ENCODE results near the gene RHEX. TPM values are rescaled to one million over a fixed set of nuclear protein-coding genes. Genes with fewer than 3 reads are reported as not detected.

Gene RHEX
- total and polyA plus RNA-seq, 2 of the 13 experiments (the other 11 are each of a cell fraction or from before 2014, with no cell fraction given) = 1.4 to 2.7 TPM

DNA sequence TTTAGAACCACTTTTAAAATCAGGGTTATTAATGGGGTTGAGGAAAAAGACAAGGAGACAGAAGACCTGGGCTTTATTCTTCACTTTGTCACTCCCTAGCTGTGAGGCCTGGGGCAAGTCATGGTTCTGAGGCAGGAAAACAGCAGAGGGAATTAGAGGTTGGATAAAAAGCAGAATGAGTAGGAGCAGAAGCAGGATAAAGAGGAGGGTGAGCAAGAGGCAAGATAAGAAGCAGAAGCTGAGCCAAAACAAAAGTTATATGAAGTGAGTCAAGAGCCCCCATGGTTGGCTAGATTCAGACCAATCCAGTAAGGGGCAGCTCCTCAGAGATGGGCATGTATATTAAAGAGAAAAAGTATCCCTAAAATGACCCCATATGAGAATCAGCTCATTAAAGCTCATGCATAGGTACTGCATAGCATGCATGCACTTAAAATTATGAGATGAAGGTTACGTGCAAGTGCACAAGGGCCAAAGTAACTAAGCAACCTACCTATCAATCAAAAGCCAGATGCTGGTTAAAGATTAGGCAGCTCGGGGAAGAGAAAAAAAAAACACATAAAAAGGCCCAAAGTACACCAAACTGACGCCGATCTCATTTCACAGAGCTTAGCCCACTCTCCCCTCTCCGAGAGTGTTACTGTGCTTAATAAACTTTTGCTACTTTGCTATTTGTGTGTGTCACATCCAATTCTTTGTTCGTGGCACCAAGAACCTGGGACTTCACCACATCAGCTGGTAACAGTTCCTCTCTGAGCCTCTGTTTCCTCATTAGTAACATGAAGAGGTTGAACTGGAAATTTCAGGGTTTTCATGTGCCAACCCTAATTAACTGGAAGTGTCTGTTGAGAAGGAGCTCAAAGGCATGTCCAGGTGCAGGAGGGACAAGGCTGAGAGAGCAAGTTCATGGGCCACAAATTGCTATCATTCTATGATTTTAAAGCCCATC lies 62.0 kb downstream of the RHEX start (continued):
- TF ChIP-seq, protein P1, sequence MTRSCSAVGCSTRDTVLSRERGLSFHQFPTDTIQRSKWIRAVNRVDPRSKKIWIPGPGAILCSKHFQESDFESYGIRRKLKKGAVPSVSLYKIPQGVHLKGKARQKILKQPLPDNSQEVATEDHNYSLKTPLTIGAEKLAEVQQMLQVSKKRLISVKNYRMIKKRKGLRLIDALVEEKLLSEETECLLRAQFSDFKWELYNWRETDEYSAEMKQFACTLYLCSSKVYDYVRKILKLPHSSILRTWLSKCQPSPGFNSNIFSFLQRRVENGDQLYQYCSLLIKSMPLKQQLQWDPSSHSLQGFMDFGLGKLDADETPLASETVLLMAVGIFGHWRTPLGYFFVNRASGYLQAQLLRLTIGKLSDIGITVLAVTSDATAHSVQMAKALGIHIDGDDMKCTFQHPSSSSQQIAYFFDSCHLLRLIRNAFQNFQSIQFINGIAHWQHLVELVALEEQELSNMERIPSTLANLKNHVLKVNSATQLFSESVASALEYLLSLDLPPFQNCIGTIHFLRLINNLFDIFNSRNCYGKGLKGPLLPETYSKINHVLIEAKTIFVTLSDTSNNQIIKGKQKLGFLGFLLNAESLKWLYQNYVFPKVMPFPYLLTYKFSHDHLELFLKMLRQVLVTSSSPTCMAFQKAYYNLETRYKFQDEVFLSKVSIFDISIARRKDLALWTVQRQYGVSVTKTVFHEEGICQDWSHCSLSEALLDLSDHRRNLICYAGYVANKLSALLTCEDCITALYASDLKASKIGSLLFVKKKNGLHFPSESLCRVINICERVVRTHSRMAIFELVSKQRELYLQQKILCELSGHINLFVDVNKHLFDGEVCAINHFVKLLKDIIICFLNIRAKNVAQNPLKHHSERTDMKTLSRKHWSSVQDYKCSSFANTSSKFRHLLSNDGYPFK (CRISPR knock-in tag; IDR thresholded peaks at IDR 0.05; ENCODE audit: borderline replicate concordance) = no peak
- TF ChIP-seq, protein P2, sequence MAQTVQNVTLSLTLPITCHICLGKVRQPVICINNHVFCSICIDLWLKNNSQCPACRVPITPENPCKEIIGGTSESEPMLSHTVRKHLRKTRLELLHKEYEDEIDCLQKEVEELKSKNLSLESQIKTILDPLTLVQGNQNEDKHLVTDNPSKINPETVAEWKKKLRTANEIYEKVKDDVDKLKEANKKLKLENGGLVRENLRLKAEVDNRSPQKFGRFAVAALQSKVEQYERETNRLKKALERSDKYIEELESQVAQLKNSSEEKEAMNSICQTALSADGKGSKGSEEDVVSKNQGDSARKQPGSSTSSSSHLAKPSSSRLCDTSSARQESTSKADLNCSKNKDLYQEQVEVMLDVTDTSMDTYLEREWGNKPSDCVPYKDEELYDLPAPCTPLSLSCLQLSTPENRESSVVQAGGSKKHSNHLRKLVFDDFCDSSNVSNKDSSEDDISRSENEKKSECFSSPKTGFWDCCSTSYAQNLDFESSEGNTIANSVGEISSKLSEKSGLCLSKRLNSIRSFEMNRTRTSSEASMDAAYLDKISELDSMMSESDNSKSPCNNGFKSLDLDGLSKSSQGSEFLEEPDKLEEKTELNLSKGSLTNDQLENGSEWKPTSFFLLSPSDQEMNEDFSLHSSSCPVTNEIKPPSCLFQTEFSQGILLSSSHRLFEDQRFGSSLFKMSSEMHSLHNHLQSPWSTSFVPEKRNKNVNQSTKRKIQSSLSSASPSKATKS (CRISPR knock-in tag; IDR thresholded peaks at IDR 0.05) = no peak
- TF ChIP-seq PHB2 (IDR thresholded peaks at IDR 0.05; ENCODE audit: partially characterized antibody) (no peak), SATB2 (CRISPR knock-in tag; IDR thresholded peaks at IDR 0.05) (no peak), ZNF678 (CRISPR knock-in tag; IDR thresholded peaks at IDR 0.05) (no peak)
- TF ChIP-seq, protein P3, sequence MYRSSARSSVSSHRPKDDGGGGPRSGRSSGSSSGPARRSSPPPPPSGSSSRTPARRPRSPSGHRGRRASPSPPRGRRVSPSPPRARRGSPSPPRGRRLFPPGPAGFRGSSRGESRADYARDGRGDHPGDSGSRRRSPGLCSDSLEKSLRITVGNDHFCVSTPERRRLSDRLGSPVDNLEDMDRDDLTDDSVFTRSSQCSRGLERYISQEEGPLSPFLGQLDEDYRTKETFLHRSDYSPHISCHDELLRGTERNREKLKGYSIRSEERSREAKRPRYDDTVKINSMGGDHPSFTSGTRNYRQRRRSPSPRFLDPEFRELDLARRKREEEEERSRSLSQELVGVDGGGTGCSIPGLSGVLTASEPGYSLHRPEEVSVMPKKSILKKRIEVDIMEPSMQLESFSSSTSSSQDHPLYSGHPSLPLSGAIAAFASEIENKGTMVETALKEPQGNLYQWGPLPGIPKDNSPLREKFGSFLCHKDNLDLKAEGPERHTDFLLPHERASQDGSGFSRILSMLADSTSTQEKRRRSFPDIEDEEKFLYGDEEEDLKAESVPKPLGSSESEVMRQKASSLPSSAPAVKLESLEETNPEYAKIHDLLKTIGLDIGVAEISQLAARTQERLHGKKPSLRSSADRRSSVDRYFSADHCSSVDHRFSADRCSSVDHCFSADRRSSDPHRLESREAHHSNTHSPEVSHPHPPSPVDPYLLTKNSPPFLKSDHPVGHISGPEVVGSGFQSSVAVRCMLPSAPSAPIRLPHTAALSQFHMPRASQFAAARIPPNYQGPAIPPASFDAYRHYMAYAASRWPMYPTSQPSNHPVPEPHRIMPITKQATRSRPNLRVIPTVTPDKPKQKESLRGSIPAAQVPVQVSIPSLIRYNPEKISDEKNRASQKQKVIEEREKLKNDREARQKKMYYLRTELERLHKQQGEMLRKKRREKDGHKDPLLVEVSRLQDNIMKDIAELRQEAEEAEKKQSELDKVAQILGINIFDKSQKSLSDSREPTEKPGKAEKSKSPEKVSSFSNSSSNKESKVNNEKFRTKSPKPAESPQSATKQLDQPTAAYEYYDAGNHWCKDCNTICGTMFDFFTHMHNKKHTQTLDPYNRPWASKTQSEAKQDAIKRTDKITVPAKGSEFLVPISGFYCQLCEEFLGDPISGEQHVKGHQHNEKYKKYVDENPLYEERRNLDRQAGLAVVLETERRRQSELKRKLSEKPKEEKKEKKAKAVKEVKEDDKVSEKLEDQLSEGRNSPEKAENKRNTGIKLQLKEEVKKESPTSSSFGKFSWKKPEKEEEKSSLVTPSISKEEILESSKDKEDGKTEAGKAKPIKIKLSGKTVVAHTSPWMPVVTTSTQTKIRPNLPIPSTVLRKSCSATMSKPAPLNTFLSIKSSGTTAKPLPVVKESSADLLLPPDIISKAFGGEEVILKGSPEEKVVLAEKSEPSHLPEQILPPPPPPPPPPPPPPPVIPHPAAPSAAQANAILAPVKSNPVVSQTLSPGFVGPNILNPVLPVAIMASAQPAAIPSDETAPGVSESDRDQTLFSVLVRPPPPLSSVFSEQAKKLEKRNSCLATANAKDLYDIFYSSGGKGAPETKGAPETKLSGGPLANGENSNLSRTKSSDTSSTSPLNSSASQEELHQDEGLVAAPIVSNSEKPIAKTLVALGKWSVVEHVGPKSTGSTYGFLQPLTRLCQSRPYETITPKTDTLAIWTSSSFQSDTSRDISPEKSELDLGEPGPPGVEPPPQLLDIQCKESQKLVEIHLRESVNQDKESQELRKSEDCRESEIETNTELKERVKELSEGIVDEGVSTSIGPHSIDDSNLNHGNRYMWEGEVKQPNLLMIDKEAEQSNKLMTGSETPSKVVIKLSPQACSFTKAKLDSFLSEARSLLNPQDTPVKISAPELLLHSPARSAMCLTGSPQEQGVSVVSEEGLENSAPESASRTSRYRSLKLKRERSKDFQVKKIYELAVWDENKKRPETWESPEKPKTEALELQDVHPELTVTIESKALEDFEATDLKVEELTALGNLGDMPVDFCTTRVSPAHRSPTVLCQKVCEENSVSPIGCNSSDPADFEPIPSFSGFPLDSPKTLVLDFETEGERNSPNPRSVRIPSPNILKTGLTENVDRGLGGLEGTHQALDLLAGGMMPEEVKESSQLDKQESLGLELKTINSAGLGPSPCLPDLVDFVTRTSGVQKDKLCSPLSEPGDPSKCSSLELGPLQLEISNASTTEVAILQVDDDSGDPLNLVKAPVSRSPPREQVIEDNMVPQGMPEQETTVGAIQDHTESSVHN (CRISPR knock-in tag; IDR thresholded peaks at IDR 0.05) = no peak
- TF ChIP-seq, protein P4, sequence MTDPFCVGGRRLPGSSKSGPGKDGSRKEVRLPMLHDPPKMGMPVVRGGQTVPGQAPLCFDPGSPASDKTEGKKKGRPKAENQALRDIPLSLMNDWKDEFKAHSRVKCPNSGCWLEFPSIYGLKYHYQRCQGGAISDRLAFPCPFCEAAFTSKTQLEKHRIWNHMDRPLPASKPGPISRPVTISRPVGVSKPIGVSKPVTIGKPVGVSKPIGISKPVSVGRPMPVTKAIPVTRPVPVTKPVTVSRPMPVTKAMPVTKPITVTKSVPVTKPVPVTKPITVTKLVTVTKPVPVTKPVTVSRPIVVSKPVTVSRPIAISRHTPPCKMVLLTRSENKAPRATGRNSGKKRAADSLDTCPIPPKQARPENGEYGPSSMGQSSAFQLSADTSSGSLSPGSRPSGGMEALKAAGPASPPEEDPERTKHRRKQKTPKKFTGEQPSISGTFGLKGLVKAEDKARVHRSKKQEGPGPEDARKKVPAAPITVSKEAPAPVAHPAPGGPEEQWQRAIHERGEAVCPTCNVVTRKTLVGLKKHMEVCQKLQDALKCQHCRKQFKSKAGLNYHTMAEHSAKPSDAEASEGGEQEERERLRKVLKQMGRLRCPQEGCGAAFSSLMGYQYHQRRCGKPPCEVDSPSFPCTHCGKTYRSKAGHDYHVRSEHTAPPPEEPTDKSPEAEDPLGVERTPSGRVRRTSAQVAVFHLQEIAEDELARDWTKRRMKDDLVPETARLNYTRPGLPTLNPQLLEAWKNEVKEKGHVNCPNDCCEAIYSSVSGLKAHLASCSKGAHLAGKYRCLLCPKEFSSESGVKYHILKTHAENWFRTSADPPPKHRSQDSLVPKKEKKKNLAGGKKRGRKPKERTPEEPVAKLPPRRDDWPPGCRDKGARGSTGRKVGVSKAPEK (CRISPR knock-in tag; IDR thresholded peaks at IDR 0.05; ENCODE audit: borderline replicate concordance) = no peak

Data from HepG2 (cell line).